Fibroblast of skin of left biceps (primary cell): Measurements from ENCODE around the gene ATP12A.
"Not testable (repeated sequence)": the region's sequence is repeated elsewhere in the genome, so short reads cannot be mapped to it uniquely, and the experiment has no call there.

Source experiments
- DNase-seq, 2 experiments: peaks; one replicate each; pipeline ENCODE4 v3.0.0-alpha.2; 2013; ENCODE audit warnings: low read depth in 2 of 2

The ATP12A gene

GRCh38 chr13:24730873-24731567 lies 50.8 kb downstream of the ATP12A start:
- not testable (repeated sequence) for DNase-seq

DNA sequence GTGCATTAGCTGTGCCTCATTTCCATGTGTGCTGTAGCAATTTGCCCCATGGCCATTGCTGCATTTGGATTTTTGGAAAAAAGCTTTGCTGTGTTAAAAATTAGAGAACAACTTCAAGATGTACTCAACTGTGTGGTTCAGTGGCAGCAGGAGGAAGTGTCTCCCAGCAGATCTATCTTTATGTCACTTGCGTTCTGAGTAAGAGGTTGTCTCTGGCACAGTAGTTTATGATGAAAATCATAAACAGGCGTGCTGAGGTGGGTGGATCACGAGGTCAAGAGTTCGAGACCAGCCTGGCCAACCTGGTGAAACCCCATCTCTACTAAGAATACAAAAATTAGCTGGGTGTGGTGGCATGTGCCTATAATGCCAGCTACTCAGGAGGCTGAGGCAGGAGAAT lies 54.7 kb downstream of the ATP12A start:
- no peak for DNase-seq

GRCh38 chr13:24737042-24737441 lies 56.8 kb downstream of the ATP12A start:
- DNase-seq: no peak

DNA sequence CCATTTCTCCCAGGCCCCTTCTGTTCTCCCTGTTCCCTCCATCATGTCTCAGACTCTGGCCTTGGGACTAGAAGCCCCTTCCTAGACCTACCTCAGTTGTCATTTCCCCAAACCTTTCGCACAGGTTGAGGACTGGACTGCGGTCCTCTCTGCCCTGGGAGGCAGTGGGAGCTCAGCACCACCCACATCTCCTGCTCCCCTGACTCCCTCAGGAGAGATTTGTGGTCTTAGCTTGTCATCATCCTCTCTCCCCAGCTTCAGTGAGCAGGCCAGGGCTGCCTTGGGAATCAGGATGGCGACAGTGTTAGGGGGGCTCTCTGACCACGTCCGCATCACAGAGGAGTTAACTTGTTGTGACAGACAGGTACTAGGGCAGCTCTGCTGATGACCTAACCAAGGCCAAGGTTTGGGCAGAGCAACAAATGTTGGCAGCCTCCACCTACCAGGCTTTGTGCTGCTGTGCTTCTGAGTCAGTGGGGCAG lies 58.2 kb downstream of the ATP12A start:
- DNase-seq: no peak

GRCh38 chr13:24740014-24740890 lies 60.0 kb downstream of the ATP12A start:
- DNase-seq: no peak

GRCh38 chr13:24741016-24741662 lies 60.9 kb downstream of the ATP12A start:
- DNase-seq: no peak

DNA sequence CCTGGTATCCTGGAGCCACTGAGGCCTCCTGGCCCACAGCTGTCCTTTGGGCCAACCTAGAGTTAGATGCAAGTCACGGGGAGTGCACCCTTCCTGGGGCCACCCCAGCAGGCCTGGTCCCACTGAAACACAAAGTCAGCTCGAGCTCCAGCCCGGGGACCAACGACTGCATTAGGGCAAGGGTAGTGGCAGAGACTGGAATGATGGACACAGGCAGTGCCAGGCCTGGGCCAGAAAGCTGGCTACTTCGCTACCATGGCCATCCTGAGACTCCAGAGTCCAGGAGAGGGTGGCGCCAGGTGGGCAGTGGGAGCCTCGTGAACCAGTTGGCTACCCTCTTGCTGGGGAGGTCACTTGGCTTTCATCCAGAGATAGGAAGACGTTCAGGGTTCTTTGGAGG lies 61.6 kb downstream of the ATP12A start:
- DNase-seq: no peak

DNA sequence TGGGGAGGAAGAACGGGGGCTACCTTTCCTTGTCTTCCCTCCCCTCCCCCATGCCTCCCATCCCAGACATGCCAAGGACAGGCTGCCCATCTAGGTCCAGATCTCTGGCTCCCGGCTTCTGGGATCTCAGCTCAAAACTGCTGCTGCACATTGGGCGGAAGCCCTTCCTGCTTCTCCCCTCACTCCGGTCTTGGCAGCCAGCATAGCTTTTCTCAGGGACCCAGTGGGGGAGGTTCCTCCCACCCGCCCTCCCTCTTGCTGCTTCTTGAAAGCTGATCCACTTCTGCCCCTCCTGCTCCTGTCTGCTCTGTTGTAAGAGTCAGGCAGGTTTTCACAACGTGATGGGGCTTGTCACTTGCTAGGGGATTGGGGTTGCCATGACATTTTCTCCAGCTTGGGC lies 62.1 kb downstream of the ATP12A start:
- no peak for DNase-seq

- DNase-seq: no peak
Observed at GRCh38 chr13:24742977-24743376, 62.8 kb downstream of the ATP12A start.

GRCh38 chr13:24744247-24744646 lies 64.0 kb downstream of the ATP12A start:
- no peak for DNase-seq

GRCh38 chr13:24745516-24745860 lies 65.3 kb downstream of the ATP12A start:
- DNase-seq: no peak

DNA sequence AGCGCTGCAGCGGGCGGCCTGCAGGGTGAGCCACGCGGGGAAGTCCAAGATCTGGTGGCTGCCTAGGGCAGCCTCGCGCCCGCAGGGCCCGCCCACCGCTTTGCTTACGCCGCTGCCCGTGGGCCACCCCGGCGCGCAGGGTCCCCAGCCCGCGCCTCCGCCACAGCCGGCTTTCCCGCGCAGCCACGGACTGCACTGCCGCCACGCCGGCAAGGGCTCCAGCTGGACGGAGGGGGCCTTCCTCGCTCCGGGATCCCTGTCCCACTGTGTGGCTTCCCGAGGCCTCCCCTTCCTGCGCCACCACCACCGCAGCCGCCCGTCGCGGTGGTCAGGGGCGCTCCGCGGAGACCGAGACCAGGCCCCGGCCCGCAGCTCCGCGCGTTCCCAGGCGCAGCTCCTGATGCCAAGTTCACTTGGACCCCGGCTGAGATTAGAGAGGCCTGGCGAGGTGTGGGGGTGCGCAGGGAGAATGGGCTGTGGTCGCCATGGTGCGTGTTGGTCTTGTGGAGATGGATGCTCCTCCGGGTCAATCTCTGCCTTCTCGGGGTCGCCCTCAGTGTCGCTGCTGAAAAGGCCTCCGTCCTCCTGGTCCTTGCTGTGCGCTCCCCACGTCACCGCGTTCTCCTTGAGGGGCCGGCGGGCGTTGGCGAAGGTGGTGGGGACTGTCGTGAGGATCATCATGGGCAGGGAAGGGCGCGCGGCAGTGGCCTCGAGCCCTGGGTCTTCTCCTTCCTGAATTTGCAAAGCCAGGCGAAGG lies 65.8 kb downstream of the ATP12A start:
- DNase-seq: no peak

DNA sequence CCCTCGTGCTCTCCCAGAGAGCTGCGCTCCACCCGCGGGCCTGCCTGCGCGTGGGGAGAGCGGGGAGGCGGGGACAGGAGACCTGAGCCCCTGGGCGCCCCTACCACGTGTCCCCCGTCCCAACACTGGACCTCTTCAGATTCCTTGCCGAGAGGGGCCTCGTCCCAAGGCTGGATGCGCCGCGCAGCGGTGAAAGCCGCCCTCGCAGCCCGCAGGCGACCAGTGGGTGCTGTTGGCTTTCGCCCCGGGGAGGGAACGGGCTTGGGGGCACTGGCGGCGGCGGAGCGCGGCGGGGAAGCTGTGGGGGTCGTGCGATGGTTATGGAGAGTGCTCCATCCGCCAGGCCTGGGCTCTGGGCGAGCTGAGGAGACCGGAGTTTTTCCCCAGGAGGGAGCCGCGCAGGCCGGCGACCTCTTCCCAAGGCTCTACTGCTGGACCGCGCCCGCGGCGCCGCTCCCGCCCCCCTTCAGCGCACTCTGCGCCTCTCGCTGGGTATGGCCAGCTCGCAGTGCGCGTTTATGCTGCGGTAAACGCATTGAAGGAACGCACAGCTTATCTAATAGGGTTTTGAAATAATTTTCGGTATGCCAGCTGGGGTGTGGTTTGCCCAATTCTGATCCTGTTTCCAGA lies 66.5 kb downstream of the ATP12A start:
- no peak for DNase-seq

GRCh38 chr13:24747248-24748060 lies 67.2 kb downstream of the ATP12A start:
- no peak for DNase-seq

- no peak for DNase-seq
Observed at GRCh38 chr13:24748061-24748400, 67.8 kb downstream of the ATP12A start.

- DNase-seq: no peak
Observed at GRCh38 chr13:24759197-24759596, 79.0 kb downstream of the ATP12A start.
